Heart left ventricle (tissue), 13 donors: ENCODE measurements around the gene SLC35F5.

Experiments used
- CTCF ChIP-seq, 12 donors: fragments of 200-600 bp; sonication (generic) in 4 of 12; IDR thresholded peaks; one replicate each; pipeline versions ENCODE4 v1.5.0 to v1.8.0; 2018 to 2022; ENCODE audit warnings: antibody characterized with exemption in 12 of 12, mild to moderate bottlenecking in 5 of 12
- POLR2A ChIP-seq, 2 donors: fragments of 450-650 bp; IDR thresholded peaks; one replicate each; pipeline ENCODE4 v1.6.1; 2017; ENCODE audit warnings: antibody characterized with exemption in 2 of 2, mild to moderate bottlenecking in 2 of 2, moderate library complexity in 2 of 2
- donor health status: ischemic (EF 13 %, LVEDD 7.1; RV severe dilation, severe dysfunction).
- donor health status: DM: no; HTN: yes; CAD: no.
- donor health status: DM: no; HTN: no; CAD: no.
- donor health status: ischemic (EF 25% LVEDD 6.9; RV normal size, moderate dysfunction).
- donor health status: ischemic (EF 25% LVEDD 5.7; RV mildly dilated, moderate dysfunction).
- donor health status: ischemic (EF 35%, LVEDD 5.7; RV mildly dilated, moderate dysfunction).
- donor health status: nonischemic (EF 11% LVEDD 7.7; RV severe dilation, severe dysfunction).
- donor health status: DM: yes; HTN: yes; CAD: no.
- donor health status: PGD.
- donor health status: ischemic (EF 29% LVEDD 5.4; RV normal size, mild dysfunction).
- donor health status: nonischemic (EF 23%, LVEDD 6.1; RV moderate dilation, normal function).

- no peak for TF ChIP-seq CTCF (IDR thresholded peaks at IDR 0.05)
- TF ChIP-seq POLR2A (IDR thresholded peaks at IDR 0.05), result no peak
Observed at GRCh38 chr2:113676623-113677266, 79.7 kb downstream of the SLC35F5 start.
